ENCODE results near the gene GGA1. TPM values are rescaled to one million over a fixed set of nuclear protein-coding genes. Genes with fewer than 3 reads are reported as not detected.
A peak's percentile ranks its signal among the peaks of the same experiment; 100 is the strongest.

GGA1 gene
- total RNA-seq, 1 donor from 2014 or later: 43.1 TPM

GRCh38 chr22:37566903-37567798 lies 41.5 kb upstream of the GGA1 start:
- Mint-ChIP-seq H3K4me3 (ENCODE audit: unreplicated experiment) (peak overlapping the region; percentile 14), H3K9me3 (ENCODE audit: unreplicated experiment) (no peaks in the 10 kb centered on the region), H3K4me1 (ENCODE audit: low read depth, unreplicated experiment) (peaks cover 55% of the 10 kb centered on the region), H3K27ac (ENCODE audit: unreplicated experiment) (peak overlapping the region; percentile 34), H3K36me3 (ENCODE audit: low read depth, unreplicated experiment) (peaks cover 10% of the 10 kb centered on the region), H3K27me3 (ENCODE audit: low read depth, unreplicated experiment) (no peaks in the 10 kb centered on the region)
- H3K79me2 ChIP-seq (ENCODE audit: insufficient read depth, low read length): peaks cover 64% of the 10 kb centered on the region
- H3K4me2 ChIP-seq (ENCODE audit: low read length): peak overlapping the region; percentile 22
- TF ChIP-seq CTCF (IDR thresholded peaks at IDR 0.05; ENCODE audit: insufficient read depth, low read depth, low read length) (peak; percentile 80), EZH2 (IDR thresholded peaks at IDR 0.05; ENCODE audit: insufficient read depth, low read length) (no peak)
- no peak overlapping the region for H3K4me3 ChIP-seq (ENCODE audit: insufficient read depth, low read depth, low read length)
- peaks cover 75% of the 10 kb centered on the region for H3K4me1 ChIP-seq (ENCODE audit: insufficient read depth, low read length)
- H3K36me3 ChIP-seq (ENCODE audit: insufficient read depth, low read length): peaks cover 15% of the 10 kb centered on the region
- no peak overlapping the region for H2AFZ ChIP-seq (ENCODE audit: low read depth, low read length)
- FAIRE-seq (no peak), DNase-seq (ENCODE audit: low read depth) (peak; percentile 48)
- H3K9ac ChIP-seq (ENCODE audit: low read length): peak overlapping the region; percentile 30
- no peaks in the 10 kb centered on the region for H3K9me3 ChIP-seq (ENCODE audit: insufficient read depth, low read depth, low read length)
- peak overlapping the region; percentile 17 for H3K27ac ChIP-seq (ENCODE audit: low read depth, low read length)
- H4K20me1 ChIP-seq (ENCODE audit: insufficient read depth, low read length): peaks cover 97% of the 10 kb centered on the region
- no peaks in the 10 kb centered on the region for H3K27me3 ChIP-seq (ENCODE audit: insufficient read depth, low read length)

DNA sequence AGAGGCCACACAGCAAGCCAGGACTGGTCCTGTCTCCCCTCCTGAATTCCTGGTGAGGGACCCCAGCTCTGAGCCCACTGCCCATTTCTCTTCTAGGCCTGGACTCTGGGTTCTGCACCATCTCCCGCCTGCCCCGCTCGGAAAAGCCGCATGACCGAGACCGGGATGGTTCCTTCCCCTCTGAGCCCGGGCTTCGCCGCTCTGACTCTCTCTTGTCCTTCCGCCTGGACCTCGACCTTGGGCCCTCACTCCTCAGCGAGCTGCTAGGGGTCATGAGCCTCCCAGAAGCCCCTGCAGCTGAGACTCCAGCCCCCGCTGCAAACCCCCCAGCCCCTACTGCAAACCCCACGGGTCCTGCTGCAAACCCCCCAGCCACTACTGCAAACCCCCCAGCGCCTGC lies 40.6 kb upstream of the GGA1 start:
- DNase-seq (ENCODE audit: low read depth): no peak
- H3K9ac ChIP-seq (ENCODE audit: low read length): no peak overlapping the region
- Mint-ChIP-seq H3K9me3 (ENCODE audit: unreplicated experiment) (no peaks in the 10 kb centered on the region), H3K4me3 (ENCODE audit: unreplicated experiment) (no peak overlapping the region), H3K36me3 (ENCODE audit: low read depth, unreplicated experiment) (peaks cover 10% of the 10 kb centered on the region), H3K4me1 (ENCODE audit: low read depth, unreplicated experiment) (peaks cover 50% of the 10 kb centered on the region), H3K27ac (ENCODE audit: unreplicated experiment) (no peak overlapping the region), H3K27me3 (ENCODE audit: low read depth, unreplicated experiment) (no peaks in the 10 kb centered on the region)
- TF ChIP-seq CTCF (IDR thresholded peaks at IDR 0.05; ENCODE audit: insufficient read depth, low read depth, low read length): no peak
- no peak for TF ChIP-seq EZH2 (IDR thresholded peaks at IDR 0.05; ENCODE audit: insufficient read depth, low read length)
- H4K20me1 ChIP-seq (ENCODE audit: insufficient read depth, low read length): peaks cover 89% of the 10 kb centered on the region
- peaks cover 15% of the 10 kb centered on the region for H3K36me3 ChIP-seq (ENCODE audit: insufficient read depth, low read length)
- no peaks in the 10 kb centered on the region for H3K27me3 ChIP-seq (ENCODE audit: insufficient read depth, low read length)
- no peak overlapping the region for H3K4me2 ChIP-seq (ENCODE audit: low read length)
- no peak overlapping the region for H3K4me3 ChIP-seq (ENCODE audit: insufficient read depth, low read depth, low read length)
- H3K4me1 ChIP-seq (ENCODE audit: insufficient read depth, low read length): peaks cover 67% of the 10 kb centered on the region
- H3K9me3 ChIP-seq (ENCODE audit: insufficient read depth, low read depth, low read length): no peaks in the 10 kb centered on the region
- no peak overlapping the region for H2AFZ ChIP-seq (ENCODE audit: low read depth, low read length)
- FAIRE-seq: no peak
- H3K27ac ChIP-seq (ENCODE audit: low read depth, low read length): no peak overlapping the region
- H3K79me2 ChIP-seq (ENCODE audit: insufficient read depth, low read length): peaks cover 55% of the 10 kb centered on the region

Measured in astrocyte (in vitro differentiated cells and primary cell).